GM23248 (cell line): Measurements from ENCODE around the gene FAXC. TPM values are rescaled to one million over a fixed set of nuclear protein-coding genes. Genes with fewer than 3 reads are reported as not detected.
"Not testable (repeated sequence)": the region's sequence is repeated elsewhere in the genome, so short reads cannot be mapped to it uniquely, and the experiment has no call there.

Source experiments
- DNase-seq: peaks from one replicate; pipeline ENCODE4 v3.0.0-alpha.2; 2015
- H2AFZ ChIP-seq: fragments of 200-600 bp; sonication (generic); 2 replicates; pipeline ENCODE4 v1.6.1; 2016; ENCODE audit warnings: antibody characterized with exemption
- H3F3A ChIP-seq: fragments of 200-600 bp; sonication (generic); 2 replicates; pipeline ENCODE4 v1.6.1; 2016; ENCODE audit warnings: mild to moderate bottlenecking, antibody characterized with exemption, mixed run types; ENCODE audit not compliant: insufficient read depth
- H3K27ac ChIP-seq: fragments of 200-600 bp; sonication (generic); 2 replicates; pipeline ENCODE4 v1.5.1; 2016; ENCODE audit warnings: mild to moderate bottlenecking
- H3K27me3 ChIP-seq: fragments of 200-600 bp; sonication (generic); replicated peaks from 2 replicates; pipeline ENCODE4 v1.6.1; 2016; ENCODE audit warnings: mild to moderate bottlenecking; ENCODE audit not compliant: insufficient read depth
- H3K36me3 ChIP-seq: fragments of 200-600 bp; sonication (generic); 2 replicates; pipeline ENCODE4 v1.6.1; 2016; ENCODE audit warnings: low read depth, mild to moderate bottlenecking
- H3K4me1 ChIP-seq: fragments of 200-600 bp; sonication (generic); 2 replicates; pipeline ENCODE4 v1.6.1; 2016; ENCODE audit warnings: mild to moderate bottlenecking; ENCODE audit not compliant: insufficient read depth
- H3K4me2 ChIP-seq: fragments of 200-600 bp; sonication (generic); one replicate; pipeline ENCODE4 v1.6.1; 2016; ENCODE audit warnings: mild to moderate bottlenecking; ENCODE audit not compliant: unreplicated experiment
- H3K4me3 ChIP-seq: fragments of 200-600 bp; sonication (generic); 2 replicates; pipeline ENCODE4 v1.5.1; 2016; ENCODE audit warnings: mild to moderate bottlenecking
- H3K79me2 ChIP-seq: fragments of 200-600 bp; sonication (generic); 2 replicates; pipeline ENCODE4 v1.6.1; 2016; ENCODE audit warnings: mild to moderate bottlenecking; ENCODE audit not compliant: insufficient read depth
- H3K9ac ChIP-seq: fragments of 200-600 bp; sonication (generic); 2 replicates; pipeline ENCODE4 v1.6.1; 2016; ENCODE audit warnings: mild to moderate bottlenecking
- H3K9me2 ChIP-seq: fragments of 200-600 bp; sonication (generic); 2 replicates; pipeline ENCODE4 v1.6.1; 2016; ENCODE audit warnings: mixed run types, mild to moderate bottlenecking, moderate library complexity; ENCODE audit not compliant: insufficient read depth
- H3K9me3 ChIP-seq: fragments of 200-600 bp; sonication (generic); one replicate; pipeline ENCODE4 v1.6.1; 2017; ENCODE audit warnings: low read depth
- H4K20me1 ChIP-seq: fragments of 200-600 bp; sonication (generic); 2 replicates; pipeline ENCODE4 v1.6.0; 2016; ENCODE audit not compliant: insufficient read depth
- EZH2 ChIP-seq: fragments of 200-600 bp; sonication (generic); IDR thresholded peaks from 2 replicates; pipeline ENCODE4 v1.6.1; 2018; ENCODE audit warnings: antibody characterized with exemption, mild to moderate bottlenecking; ENCODE audit not compliant: insufficient read depth, poor library complexity, severe bottlenecking
- EZH2phosphoT487 ChIP-seq: fragments of 200-600 bp; sonication (generic); IDR thresholded peaks from 2 replicates; pipeline ENCODE4 v1.6.1; 2018; ENCODE audit warnings: antibody characterized with exemption, moderate library complexity, mild to moderate bottlenecking, low read depth; ENCODE audit not compliant: insufficient read depth
- WGBS, 2 experiments: methylation state at CpG; one replicate each; pipeline ENCODE4 v1.1.6; 2015 to 2017; ENCODE audit warnings: low lambda C conversion rate in 2 of 2, low coverage in 1 of 2; ENCODE audit errors: missing lambda C conversion rate in 2 of 2; 5-methylcytosine and 5-hydroxymethylcytosine counted together
- in situ Hi-C: fragments of 300-500 bp; cut with MboI; formaldehyde crosslinking; loops from 2 replicates; pipeline ENCODE4 v1.15.0; 2020
- polyA plus RNA-seq: library from polyadenylated mRNA; unstranded; fragments of >200 nt; fragmentation: Nextera tagmentation; extraction: Ambion mirVana; gene quantifications from 2 replicates; pipeline ENCODE4 v1.2.1, GENCODE V29; 2016
- total RNA-seq: library from RNA; depleted of rRNA; stranded (reverse); fragments of >200 nt; shearing (Covaris generic); gene quantifications from 2 replicates; pipeline ENCODE4 v1.2.3, GENCODE V29; 2014

FAXC gene
- total and polyA plus RNA-seq, 2 experiments from 2014 or later, result 0.29 to 0.76 TPM

DNA sequence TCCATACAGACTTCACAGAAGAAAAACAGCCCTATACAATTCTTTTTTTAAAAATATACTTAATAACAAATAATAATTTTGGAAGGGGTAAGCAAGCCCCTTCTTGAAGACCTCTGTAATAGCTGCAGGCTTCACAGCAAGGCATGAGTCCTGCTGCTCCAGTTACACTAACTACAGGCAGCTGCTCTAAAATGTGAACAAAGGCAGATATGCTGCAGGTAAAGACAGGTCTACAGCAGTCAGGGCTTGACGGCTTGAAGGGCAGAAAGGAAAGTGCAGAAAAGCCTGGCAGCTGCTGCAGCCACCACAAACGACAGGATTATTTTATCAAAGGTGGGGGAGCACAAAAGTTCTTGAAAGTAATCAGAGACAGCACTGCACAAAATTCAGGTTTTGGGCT lies 11.3 kb downstream of the FAXC start:
- H3K27ac ChIP-seq, result no peak overlapping the region
- no peak overlapping the region for H2AFZ ChIP-seq
- no peak overlapping the region for H3K9ac ChIP-seq
- 24% methylated on average over 2 of the region's 2 CpGs for WGBS, 2 experiments
- H3K27me3 ChIP-seq, result no peaks in the 10 kb centered on the region
- H3K9me2 ChIP-seq, result no peaks in the 10 kb centered on the region
- DNase-seq, result no peak
- H3F3A ChIP-seq, result no peaks in the 10 kb centered on the region
- H3K4me2 ChIP-seq, result no peak overlapping the region
- no peaks in the 10 kb centered on the region for H3K36me3 ChIP-seq
- no peak overlapping the region for H3K4me3 ChIP-seq
- no peaks in the 10 kb centered on the region for H3K9me3 ChIP-seq
- in situ Hi-C loops, result no loop called here
- no peaks in the 10 kb centered on the region for H3K4me1 ChIP-seq
- no peaks in the 10 kb centered on the region for H4K20me1 ChIP-seq
- no peaks in the 10 kb centered on the region for H3K79me2 ChIP-seq
- no peak for TF ChIP-seq EZH2
- no peak for TF ChIP-seq EZH2phosphoT487

GRCh38 chr6:99335298-99335697 lies 14.2 kb downstream of the FAXC start:
- H3K79me2 ChIP-seq, H4K20me1 ChIP-seq, DNase-seq, H3K4me1 ChIP-seq, H3K9me3 ChIP-seq, H3K9me2 ChIP-seq, H3K9ac ChIP-seq, H3K27me3 ChIP-seq, H3K4me3 ChIP-seq, H3K4me2 ChIP-seq, H3F3A ChIP-seq, H3K36me3 ChIP-seq, in situ Hi-C loops, H3K27ac ChIP-seq, H2AFZ ChIP-seq: not testable (repeated sequence)
- 67 to 73% methylated on average over 6 of the region's 6 CpGs for WGBS, 2 experiments

GRCh38 chr6:99334526-99335127 lies 14.8 kb downstream of the FAXC start:
- 23 to 28% methylated on average over 2 of the region's 2 CpGs for WGBS, 2 experiments
- Histone ChIP-seq H4K20me1 (no peaks in the 10 kb centered on the region), H3K27ac (no peak overlapping the region), H3K9me3 (no peaks in the 10 kb centered on the region), H3K9me2 (no peaks in the 10 kb centered on the region), H3K9ac (no peak overlapping the region), H3K4me3 (no peak overlapping the region), H3K79me2 (no peaks in the 10 kb centered on the region), H3K4me1 (no peaks in the 10 kb centered on the region), H2AFZ (peak overlapping the region; percentile 38; the same call in 1 of the 2 replicates), H3F3A (no peaks in the 10 kb centered on the region), H3K4me2 (no peak overlapping the region), H3K27me3 (no peaks in the 10 kb centered on the region), H3K36me3 (no peaks in the 10 kb centered on the region)
- DNase-seq, result peak; percentile 72
- in situ Hi-C loops, result no loop called here
- no peak for TF ChIP-seq EZH2
- no peak for TF ChIP-seq EZH2phosphoT487

GRCh38 chr6:99333068-99333467 lies 16.4 kb downstream of the FAXC start:
- Histone ChIP-seq H2AFZ (no peak overlapping the region), H3K4me2 (no peak overlapping the region), H3K4me3 (no peak overlapping the region), H3F3A (no peaks in the 10 kb centered on the region), H3K9me2 (no peaks in the 10 kb centered on the region), H3K9ac (no peak overlapping the region), H3K36me3 (no peaks in the 10 kb centered on the region), H3K27me3 (no peaks in the 10 kb centered on the region), H4K20me1 (no peaks in the 10 kb centered on the region), H3K79me2 (no peaks in the 10 kb centered on the region), H3K4me1 (no peaks in the 10 kb centered on the region), H3K9me3 (no peaks in the 10 kb centered on the region), H3K27ac (no peak overlapping the region)
- no peak for DNase-seq
- WGBS, 2 experiments, result 62 to 67% methylated on average over 6 of the region's 6 CpGs
- no peak for TF ChIP-seq EZH2phosphoT487
- no peak for TF ChIP-seq EZH2
- in situ Hi-C loops, result no loop called here

DNA sequence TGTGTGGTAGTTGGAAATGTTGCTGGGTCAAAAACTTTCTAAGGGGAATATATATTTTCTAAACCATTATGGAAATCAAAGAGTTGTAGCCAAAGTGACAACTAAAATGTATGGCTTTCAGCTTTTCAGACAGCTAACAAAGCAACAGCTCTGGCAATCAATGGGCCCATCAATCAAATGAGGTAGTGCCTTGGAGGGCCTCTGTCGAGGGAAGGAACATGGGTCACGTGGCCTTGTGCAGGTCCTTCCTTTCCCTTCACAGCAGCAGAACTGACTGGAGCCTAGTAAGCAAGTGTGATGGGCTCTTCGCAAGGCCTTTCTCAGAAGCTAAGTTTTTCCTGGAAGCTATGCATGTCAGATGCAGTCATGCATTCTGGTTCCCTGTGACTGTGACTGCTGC lies 17.9 kb downstream of the FAXC start:
- no peak overlapping the region for H3K27ac ChIP-seq
- no peaks in the 10 kb centered on the region for H3F3A ChIP-seq
- no peaks in the 10 kb centered on the region for H3K79me2 ChIP-seq
- H3K36me3 ChIP-seq, result no peaks in the 10 kb centered on the region
- no peak overlapping the region for H3K4me3 ChIP-seq
- H3K4me2 ChIP-seq, result no peak overlapping the region
- H4K20me1 ChIP-seq, result no peaks in the 10 kb centered on the region
- no peaks in the 10 kb centered on the region for H3K27me3 ChIP-seq
- no peaks in the 10 kb centered on the region for H3K9me3 ChIP-seq
- no peak for TF ChIP-seq EZH2
- no peak overlapping the region for H2AFZ ChIP-seq
- no peaks in the 10 kb centered on the region for H3K9me2 ChIP-seq
- WGBS, 2 experiments, result 63 to 74% methylated on average over 3 of the region's 3 CpGs
- no peak overlapping the region for H3K9ac ChIP-seq
- H3K4me1 ChIP-seq, result no peaks in the 10 kb centered on the region
- in situ Hi-C loops, result no loop called here
- DNase-seq, result no peak
